ENCODE results near the gene GLIS1. TPM values are rescaled to one million over a fixed set of nuclear protein-coding genes. Genes with fewer than 3 reads are reported as not detected.

The GLIS1 gene
- total and polyA plus RNA-seq, 2 donors (not counting 3 experiments of a cell fraction or from before 2014, with no cell fraction given), result not detected

GRCh38 chr1:53614231-53615021, 124.5 kb downstream of the GLIS1 start:
- H3K9me1 ChIP-seq (replicated peaks; ENCODE audit: control insufficient read depth, extremely low read depth, insufficient read depth, low read length), result no peaks in the 10 kb centered on the region
- no peaks in the 10 kb centered on the region for H3K79me2 ChIP-seq (ENCODE audit: control insufficient read depth, insufficient read depth, low read length)
- H2AFZ ChIP-seq (ENCODE audit: low read depth, low read length), result no peak overlapping the region
- no peaks in the 10 kb centered on the region for H3K4me1 ChIP-seq (ENCODE audit: control insufficient read depth, extremely low read depth, insufficient read depth, low read length)
- CTCF ChIA-PET, result interaction anchor here (1.6 kb wide), 1 partner anchor 101 kb away, joined by 3 read pairs; no protein-coding TSS in a partner anchor
- dilution Hi-C loops (cut with MboI; ENCODE audit: extremely low pct_ligation_motif_present, low sequenced_read_pairs), result no loop called here
- intact Hi-C loops (cut with micrococcal nuclease), result no loop called here
- no peaks in the 10 kb centered on the region for H3K9me3 ChIP-seq (replicated peaks; ENCODE audit: control insufficient read depth, insufficient read depth, low read length)
- no peaks in the 10 kb centered on the region for H4K20me1 ChIP-seq (replicated peaks; ENCODE audit: control insufficient read depth, extremely low read depth, insufficient read depth, low read length)
- TF ChIP-seq GATA2 (IDR thresholded peaks at IDR 0.05; ENCODE audit: insufficient read depth, insufficient read length, low read depth, low read length) (no peak), POLR2A (IDR thresholded peaks at IDR 0.05; ENCODE audit: low read depth, low read length) (no peak), JUN (IDR thresholded peaks at IDR 0.05; ENCODE audit: borderline replicate concordance, insufficient read depth, insufficient read length, low read depth) (no peak), MAX (IDR thresholded peaks at IDR 0.05; ENCODE audit: insufficient read depth, insufficient read length) (no peak), EZH2 (IDR thresholded peaks at IDR 0.05; ENCODE audit: borderline replicate concordance, low read depth, low read length, severe bottlenecking) (no peak), FOS (IDR thresholded peaks at IDR 0.05; ENCODE audit: borderline replicate concordance, insufficient read depth, low read length) (no peak), POLR2AphosphoS5 (IDR thresholded peaks at IDR 0.05; ENCODE audit: insufficient read depth, low read depth, low read length) (no peak), MYC (IDR thresholded peaks at IDR 0.05; ENCODE audit: low read depth, low read length) (no peak)
- TF ChIP-seq, protein P1, sequence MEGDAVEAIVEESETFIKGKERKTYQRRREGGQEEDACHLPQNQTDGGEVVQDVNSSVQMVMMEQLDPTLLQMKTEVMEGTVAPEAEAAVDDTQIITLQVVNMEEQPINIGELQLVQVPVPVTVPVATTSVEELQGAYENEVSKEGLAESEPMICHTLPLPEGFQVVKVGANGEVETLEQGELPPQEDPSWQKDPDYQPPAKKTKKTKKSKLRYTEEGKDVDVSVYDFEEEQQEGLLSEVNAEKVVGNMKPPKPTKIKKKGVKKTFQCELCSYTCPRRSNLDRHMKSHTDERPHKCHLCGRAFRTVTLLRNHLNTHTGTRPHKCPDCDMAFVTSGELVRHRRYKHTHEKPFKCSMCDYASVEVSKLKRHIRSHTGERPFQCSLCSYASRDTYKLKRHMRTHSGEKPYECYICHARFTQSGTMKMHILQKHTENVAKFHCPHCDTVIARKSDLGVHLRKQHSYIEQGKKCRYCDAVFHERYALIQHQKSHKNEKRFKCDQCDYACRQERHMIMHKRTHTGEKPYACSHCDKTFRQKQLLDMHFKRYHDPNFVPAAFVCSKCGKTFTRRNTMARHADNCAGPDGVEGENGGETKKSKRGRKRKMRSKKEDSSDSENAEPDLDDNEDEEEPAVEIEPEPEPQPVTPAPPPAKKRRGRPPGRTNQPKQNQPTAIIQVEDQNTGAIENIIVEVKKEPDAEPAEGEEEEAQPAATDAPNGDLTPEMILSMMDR (IDR thresholded peaks at IDR 0.05; ENCODE audit: extremely low read depth in 1 of 2, insufficient read depth in 1 of 2, low read depth in 1 of 2, low read length in 2 of 2), result no peak
- no peak overlapping the region for H3K9ac ChIP-seq (replicated peaks; ENCODE audit: extremely low read depth, insufficient read depth, low read length)
- FAIRE-seq, result no peak
- no peak overlapping the region for H3K4me2 ChIP-seq (ENCODE audit: insufficient read depth, low read length)
- no peak overlapping the region for H3K27ac ChIP-seq (ENCODE audit: insufficient read depth, low read depth, low read length)
- no peaks in the 10 kb centered on the region for H3K27me3 ChIP-seq (ENCODE audit: control insufficient read depth in 2 of 2, insufficient read depth in 2 of 2, low read length in 2 of 2)
- no peaks in the 10 kb centered on the region for H3K36me3 ChIP-seq (ENCODE audit: control insufficient read depth in 2 of 2, extremely low read depth in 1 of 2, insufficient read depth in 2 of 2, low read length in 2 of 2)
- H3K4me3 ChIP-seq (replicated peaks in 1 of 3; ENCODE audit: insufficient read depth in 1 of 3, low read depth in 1 of 3, low read length in 3 of 3), result no peak overlapping the region
- no peak for DNase-seq (ENCODE audit: low read depth, low spot score)
- BruUV-seq (replicated peaks), result no TSS peak
- POLR2A ChIA-PET, result no interaction called here
